K562 (cell line): Measurements from ENCODE around the gene AP2S1. TPM values are rescaled to one million over a fixed set of nuclear protein-coding genes. Genes with fewer than 3 reads are reported as not detected.
A peak's percentile ranks its signal among the peaks of the same experiment; 100 is the strongest.

Experiments used
- CBX5 ChIP-seq: IDR thresholded peaks from 2 replicates; pipeline ENCODE4 v1.6.1; 2014; ENCODE audit warnings: low read depth, borderline replicate concordance
- CBX8 ChIP-seq: fragments of 200-600 bp; sonication (generic); IDR thresholded peaks from 2 replicates; pipeline ENCODE4 v1.6.1; 2012; ENCODE audit warnings: borderline replicate concordance, mixed run types, low read depth, mild to moderate bottlenecking, moderate library complexity, mixed read lengths, low read length, control low read depth, inconsistent platforms; ENCODE audit not compliant: poor library complexity, severe bottlenecking; ENCODE audit errors: extremely low read depth
- ERF ChIP-seq: fragments of 450-650 bp; formaldehyde crosslinking; IDR thresholded peaks from 2 replicates; pipeline ENCODE4 v1.4.0; 2020; ENCODE audit warnings: mild to moderate bottlenecking, mixed read lengths
- ETS2 ChIP-seq: IDR thresholded peaks from 2 replicates; pipeline ENCODE4 v1.6.1; 2016; ENCODE audit warnings: borderline replicate concordance, missing genetic modification characterization, mild to moderate bottlenecking, moderate library complexity, missing compliant biosample characterization; ENCODE audit not compliant: poor library complexity, severe bottlenecking
- FOXK2 ChIP-seq, 2 experiments: fragments of 450-650 bp; IDR thresholded peaks in 1 of 2; conservative IDR thresholded peaks in 1 of 2; 2 replicates each; pipeline ENCODE4 v1.6.1; 2016; ENCODE audit warnings: low read depth in 2 of 2, mild to moderate bottlenecking in 1 of 2
- HMG20B ChIP-seq: fragments of 250-450 bp; sonication (Bioruptor Pico); IDR thresholded peaks from 2 replicates; pipeline ENCODE4 v1.5.0; 2021; ENCODE audit warnings: mild to moderate bottlenecking
- MAX ChIP-seq: sonication (generic); formaldehyde crosslinking; IDR thresholded peaks from 2 replicates; pipeline ENCODE4 v1.9.0; 2022; ENCODE audit warnings: mild to moderate bottlenecking, missing genetic modification reagents
- MIER1 ChIP-seq: fragments of 450-650 bp; IDR thresholded peaks from 2 replicates; pipeline ENCODE4 v1.6.1; 2016; ENCODE audit warnings: antibody characterized with exemption, mild to moderate bottlenecking, low read depth
- PHB2 ChIP-seq: fragments of 450-650 bp; IDR thresholded peaks from 2 replicates; pipeline ENCODE4 v1.6.1; 2017; ENCODE audit warnings: low read depth
- PREB ChIP-seq: sonication (generic); formaldehyde crosslinking; IDR thresholded peaks from 2 replicates; pipeline ENCODE4 v1.8.1; 2023; ENCODE audit warnings: mild to moderate bottlenecking, missing genetic modification reagents
- SAP30 ChIP-seq: fragments of 200-600 bp; sonication (generic); IDR thresholded peaks from 2 replicates; pipeline ENCODE4 v1.6.1; 2012; ENCODE audit warnings: borderline replicate concordance, low read depth, mild to moderate bottlenecking, moderate library complexity, low read length, control low read depth, inconsistent platforms; ENCODE audit not compliant: insufficient read depth, poor library complexity, severe bottlenecking
- SIX5 ChIP-seq, 2 experiments: IDR thresholded peaks; 2 replicates each; pipeline ENCODE4 v1.6.1; 2011; ENCODE audit warnings: low read length in 2 of 2, borderline replicate concordance in 1 of 2, low read depth in 1 of 2, mild to moderate bottlenecking in 1 of 2, moderate library complexity in 1 of 2; ENCODE audit not compliant: insufficient read depth in 1 of 2
- ZEB2 ChIP-seq: fragments of 450-650 bp; IDR thresholded peaks from 2 replicates; pipeline ENCODE4 v1.6.1; 2016
- ZNF561 ChIP-seq: fragments of 450-650 bp; formaldehyde crosslinking; conservative IDR thresholded peaks from 2 replicates; pipeline ENCODE4 v1.4.0; 2020; ENCODE audit warnings: mild to moderate bottlenecking, moderate library complexity
- polyA plus RNA-seq, 8 experiments: library from polyadenylated mRNA; depleted of rRNA in 4 of 8; stranded (reverse) in 5 of 8; unstranded in 3 of 8; fragments of >200 nt; fragmentation: Nextera tagmentation in 2 of 8; fragmentation: Illumina TruSeq in 1 of 8; extraction: Ambion mirVana in 2 of 8; extraction: Trizol in 1 of 8; gene quantifications; 2 replicates each; pipeline versions ENCODE4 v1.2.1 to v1.2.3, GENCODE V29; 2011 to 2014; ENCODE audit warnings: inconsistent platforms in 1 of 8, missing spikeins in 1 of 8
- total RNA-seq, 7 experiments: library from RNA; depleted of rRNA in 6 of 7; stranded (reverse); fragments of >200 nt in 6 of 7; fragmentation: Illumina TruSeq in 2 of 7; extraction: Trizol in 2 of 7; gene quantifications; 2 replicates each; pipeline versions ENCODE4 v1.2.1 to v1.2.3, GENCODE V29; 2011 to 2021; ENCODE audit warnings: low replicate concordance in 1 of 7
- TF ChIP-seq, protein P1 (sequence below): conservative IDR thresholded peaks from 2 replicates; pipeline ENCODE4 v1.6.1; 2011; ENCODE audit warnings: low read depth, mild to moderate bottlenecking, low read length; ENCODE audit not compliant: control insufficient read depth
- TF ChIP-seq, protein P2 (sequence below), 2 experiments: fragments of 450-650 bp; IDR thresholded peaks; 2 replicates each; pipeline ENCODE4 v1.6.1; 2016; ENCODE audit warnings: mild to moderate bottlenecking in 2 of 2, borderline replicate concordance in 1 of 2, low read depth in 1 of 2, moderate library complexity in 1 of 2

The AP2S1 gene
- total and polyA plus RNA-seq, 9 of the 15 experiments (the other 6 are each of a cell fraction or from before 2014, with no cell fraction given), result 32.4 to 294 (median 136) TPM

DNA sequence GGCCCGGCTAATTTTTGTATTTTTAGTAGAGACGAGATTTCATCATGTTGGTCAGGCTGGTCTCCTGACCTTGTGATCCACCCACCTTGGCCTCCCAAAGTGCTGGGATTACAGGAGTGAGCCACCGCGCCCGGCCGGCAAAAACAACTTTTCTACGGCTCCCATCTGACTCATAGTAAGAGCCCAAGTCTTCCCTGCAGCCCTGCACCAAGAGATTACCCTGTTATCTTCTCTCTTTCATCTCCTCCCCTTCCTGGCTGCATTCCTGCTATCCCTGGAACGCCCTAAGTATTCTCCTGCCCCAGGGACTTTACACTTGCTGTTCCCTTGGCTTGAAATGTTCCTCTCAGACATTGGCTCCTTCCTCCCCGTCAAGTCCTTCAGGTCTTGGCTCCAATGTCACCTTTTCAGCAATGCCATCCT lies 6.6 kb downstream of the AP2S1 start (continued):
- TF ChIP-seq, protein P1, sequence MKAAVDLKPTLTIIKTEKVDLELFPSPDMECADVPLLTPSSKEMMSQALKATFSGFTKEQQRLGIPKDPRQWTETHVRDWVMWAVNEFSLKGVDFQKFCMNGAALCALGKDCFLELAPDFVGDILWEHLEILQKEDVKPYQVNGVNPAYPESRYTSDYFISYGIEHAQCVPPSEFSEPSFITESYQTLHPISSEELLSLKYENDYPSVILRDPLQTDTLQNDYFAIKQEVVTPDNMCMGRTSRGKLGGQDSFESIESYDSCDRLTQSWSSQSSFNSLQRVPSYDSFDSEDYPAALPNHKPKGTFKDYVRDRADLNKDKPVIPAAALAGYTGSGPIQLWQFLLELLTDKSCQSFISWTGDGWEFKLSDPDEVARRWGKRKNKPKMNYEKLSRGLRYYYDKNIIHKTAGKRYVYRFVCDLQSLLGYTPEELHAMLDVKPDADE, result no peak
- TF ChIP-seq PHB2, result peak; percentile 58; the same call in 1 of the 2 replicates
- TF ChIP-seq, protein P2, sequence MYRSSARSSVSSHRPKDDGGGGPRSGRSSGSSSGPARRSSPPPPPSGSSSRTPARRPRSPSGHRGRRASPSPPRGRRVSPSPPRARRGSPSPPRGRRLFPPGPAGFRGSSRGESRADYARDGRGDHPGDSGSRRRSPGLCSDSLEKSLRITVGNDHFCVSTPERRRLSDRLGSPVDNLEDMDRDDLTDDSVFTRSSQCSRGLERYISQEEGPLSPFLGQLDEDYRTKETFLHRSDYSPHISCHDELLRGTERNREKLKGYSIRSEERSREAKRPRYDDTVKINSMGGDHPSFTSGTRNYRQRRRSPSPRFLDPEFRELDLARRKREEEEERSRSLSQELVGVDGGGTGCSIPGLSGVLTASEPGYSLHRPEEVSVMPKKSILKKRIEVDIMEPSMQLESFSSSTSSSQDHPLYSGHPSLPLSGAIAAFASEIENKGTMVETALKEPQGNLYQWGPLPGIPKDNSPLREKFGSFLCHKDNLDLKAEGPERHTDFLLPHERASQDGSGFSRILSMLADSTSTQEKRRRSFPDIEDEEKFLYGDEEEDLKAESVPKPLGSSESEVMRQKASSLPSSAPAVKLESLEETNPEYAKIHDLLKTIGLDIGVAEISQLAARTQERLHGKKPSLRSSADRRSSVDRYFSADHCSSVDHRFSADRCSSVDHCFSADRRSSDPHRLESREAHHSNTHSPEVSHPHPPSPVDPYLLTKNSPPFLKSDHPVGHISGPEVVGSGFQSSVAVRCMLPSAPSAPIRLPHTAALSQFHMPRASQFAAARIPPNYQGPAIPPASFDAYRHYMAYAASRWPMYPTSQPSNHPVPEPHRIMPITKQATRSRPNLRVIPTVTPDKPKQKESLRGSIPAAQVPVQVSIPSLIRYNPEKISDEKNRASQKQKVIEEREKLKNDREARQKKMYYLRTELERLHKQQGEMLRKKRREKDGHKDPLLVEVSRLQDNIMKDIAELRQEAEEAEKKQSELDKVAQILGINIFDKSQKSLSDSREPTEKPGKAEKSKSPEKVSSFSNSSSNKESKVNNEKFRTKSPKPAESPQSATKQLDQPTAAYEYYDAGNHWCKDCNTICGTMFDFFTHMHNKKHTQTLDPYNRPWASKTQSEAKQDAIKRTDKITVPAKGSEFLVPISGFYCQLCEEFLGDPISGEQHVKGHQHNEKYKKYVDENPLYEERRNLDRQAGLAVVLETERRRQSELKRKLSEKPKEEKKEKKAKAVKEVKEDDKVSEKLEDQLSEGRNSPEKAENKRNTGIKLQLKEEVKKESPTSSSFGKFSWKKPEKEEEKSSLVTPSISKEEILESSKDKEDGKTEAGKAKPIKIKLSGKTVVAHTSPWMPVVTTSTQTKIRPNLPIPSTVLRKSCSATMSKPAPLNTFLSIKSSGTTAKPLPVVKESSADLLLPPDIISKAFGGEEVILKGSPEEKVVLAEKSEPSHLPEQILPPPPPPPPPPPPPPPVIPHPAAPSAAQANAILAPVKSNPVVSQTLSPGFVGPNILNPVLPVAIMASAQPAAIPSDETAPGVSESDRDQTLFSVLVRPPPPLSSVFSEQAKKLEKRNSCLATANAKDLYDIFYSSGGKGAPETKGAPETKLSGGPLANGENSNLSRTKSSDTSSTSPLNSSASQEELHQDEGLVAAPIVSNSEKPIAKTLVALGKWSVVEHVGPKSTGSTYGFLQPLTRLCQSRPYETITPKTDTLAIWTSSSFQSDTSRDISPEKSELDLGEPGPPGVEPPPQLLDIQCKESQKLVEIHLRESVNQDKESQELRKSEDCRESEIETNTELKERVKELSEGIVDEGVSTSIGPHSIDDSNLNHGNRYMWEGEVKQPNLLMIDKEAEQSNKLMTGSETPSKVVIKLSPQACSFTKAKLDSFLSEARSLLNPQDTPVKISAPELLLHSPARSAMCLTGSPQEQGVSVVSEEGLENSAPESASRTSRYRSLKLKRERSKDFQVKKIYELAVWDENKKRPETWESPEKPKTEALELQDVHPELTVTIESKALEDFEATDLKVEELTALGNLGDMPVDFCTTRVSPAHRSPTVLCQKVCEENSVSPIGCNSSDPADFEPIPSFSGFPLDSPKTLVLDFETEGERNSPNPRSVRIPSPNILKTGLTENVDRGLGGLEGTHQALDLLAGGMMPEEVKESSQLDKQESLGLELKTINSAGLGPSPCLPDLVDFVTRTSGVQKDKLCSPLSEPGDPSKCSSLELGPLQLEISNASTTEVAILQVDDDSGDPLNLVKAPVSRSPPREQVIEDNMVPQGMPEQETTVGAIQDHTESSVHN (IDR thresholded peaks at IDR 0.05; ENCODE audit: borderline replicate concordance in 1 of 2, low read depth in 1 of 2), result peak in 1 of 2 experiments; percentile 69; a peak in 1 of 4 replicates
- TF ChIP-seq MAX (CRISPR knock-in tag), result no peak
- no peak for TF ChIP-seq HMG20B
- no peak for TF ChIP-seq PREB (CRISPR knock-in tag)
- TF ChIP-seq CBX8, result no peak
- no peak for TF ChIP-seq ZNF561
- TF ChIP-seq FOXK2 (conservative IDR thresholded peaks at IDR 0.05 in 1 of 2, IDR thresholded peaks at IDR 0.05 in 1 of 2; ENCODE audit: low read depth in 2 of 2), result peak in 1 of 2 experiments; percentile 58; a peak in 1 of 4 replicates
- TF ChIP-seq SIX5 (IDR thresholded peaks at IDR 0.05; ENCODE audit: borderline replicate concordance in 1 of 2, insufficient read depth in 1 of 2, low read depth in 1 of 2, low read length in 2 of 2), result no peak
- no peak for TF ChIP-seq CBX5
- TF ChIP-seq ZEB2, result peak; percentile 84
- TF ChIP-seq SAP30, result no peak
- TF ChIP-seq ETS2 (tag), result no peak
- TF ChIP-seq ERF (CRISPR knock-in tag), result 0 out of 2 replicates have a peak, but pooled peaks have one; percentile 44
- TF ChIP-seq MIER1, result no peak
